ENCODE data around the gene LRRC4C. TPM values are rescaled to one million over a fixed set of nuclear protein-coding genes. Genes with fewer than 3 reads are reported as not detected.

LRRC4C gene
- total RNA-seq, 2 experiments from 2014 or later: not detected

DNA sequence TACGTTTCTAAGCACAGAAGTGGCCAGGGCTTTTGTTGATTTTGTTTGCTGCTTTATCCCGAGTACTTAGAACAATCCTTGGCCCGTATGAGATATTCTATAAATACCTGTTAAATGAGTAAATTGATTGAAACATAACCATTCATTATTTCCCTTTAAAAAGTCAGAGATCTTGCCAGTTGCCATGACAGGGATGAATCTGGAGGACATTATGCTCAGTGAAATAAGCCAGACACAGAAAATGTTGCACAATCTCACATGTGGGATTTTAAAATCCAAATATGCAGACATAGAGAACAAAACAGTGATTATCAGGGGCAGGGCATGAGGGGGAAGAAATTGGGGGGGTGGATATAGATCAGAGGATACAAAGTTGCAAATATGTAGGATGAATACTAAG is 1240.1 kb downstream of the LRRC4C start:
- H3K4me3 ChIP-seq (ENCODE audit: low read length): no peak overlapping the region
- H3K9me3 ChIP-seq (ENCODE audit: control insufficient read depth in 1 of 2, insufficient read depth in 1 of 2, low read length in 2 of 2): no peaks in the 10 kb centered on the region
- POLR2A ChIA-PET: no interaction called here
- H3K4me3 Mint-ChIP-seq: no peak overlapping the region
- H3K36me3 Mint-ChIP-seq (ENCODE audit: low read depth): no peaks in the 10 kb centered on the region
- H3K4me1 ChIP-seq (ENCODE audit: insufficient read depth, low read length): no peaks in the 10 kb centered on the region
- H3K27ac ChIP-seq (ENCODE audit: low read depth in 1 of 2, low read length in 2 of 2): no peak overlapping the region
- intact Hi-C loops (cut with DNase I, micrococcal nuclease): no loop called here
- no peak for ATAC-seq (ENCODE audit: poor library complexity)
- H3K27me3 Mint-ChIP-seq: no peaks in the 10 kb centered on the region
- CTCF ChIA-PET: no interaction called here
- no peak for DNase-seq
- no peak overlapping the region for H3K27ac Mint-ChIP-seq
- TF ChIP-seq, protein P1, sequence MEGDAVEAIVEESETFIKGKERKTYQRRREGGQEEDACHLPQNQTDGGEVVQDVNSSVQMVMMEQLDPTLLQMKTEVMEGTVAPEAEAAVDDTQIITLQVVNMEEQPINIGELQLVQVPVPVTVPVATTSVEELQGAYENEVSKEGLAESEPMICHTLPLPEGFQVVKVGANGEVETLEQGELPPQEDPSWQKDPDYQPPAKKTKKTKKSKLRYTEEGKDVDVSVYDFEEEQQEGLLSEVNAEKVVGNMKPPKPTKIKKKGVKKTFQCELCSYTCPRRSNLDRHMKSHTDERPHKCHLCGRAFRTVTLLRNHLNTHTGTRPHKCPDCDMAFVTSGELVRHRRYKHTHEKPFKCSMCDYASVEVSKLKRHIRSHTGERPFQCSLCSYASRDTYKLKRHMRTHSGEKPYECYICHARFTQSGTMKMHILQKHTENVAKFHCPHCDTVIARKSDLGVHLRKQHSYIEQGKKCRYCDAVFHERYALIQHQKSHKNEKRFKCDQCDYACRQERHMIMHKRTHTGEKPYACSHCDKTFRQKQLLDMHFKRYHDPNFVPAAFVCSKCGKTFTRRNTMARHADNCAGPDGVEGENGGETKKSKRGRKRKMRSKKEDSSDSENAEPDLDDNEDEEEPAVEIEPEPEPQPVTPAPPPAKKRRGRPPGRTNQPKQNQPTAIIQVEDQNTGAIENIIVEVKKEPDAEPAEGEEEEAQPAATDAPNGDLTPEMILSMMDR (IDR thresholded peaks at IDR 0.05): no peak
- peaks cover 12% of the 10 kb centered on the region for H3K9me3 Mint-ChIP-seq
- no peaks in the 10 kb centered on the region for H3K4me1 Mint-ChIP-seq (ENCODE audit: low read depth)
- H3K27me3 ChIP-seq (ENCODE audit: control insufficient read depth in 1 of 2, insufficient read depth in 2 of 2, low read length in 2 of 2): no peaks in the 10 kb centered on the region
- H3K36me3 ChIP-seq (ENCODE audit: insufficient read depth, low read length): no peaks in the 10 kb centered on the region

DNA sequence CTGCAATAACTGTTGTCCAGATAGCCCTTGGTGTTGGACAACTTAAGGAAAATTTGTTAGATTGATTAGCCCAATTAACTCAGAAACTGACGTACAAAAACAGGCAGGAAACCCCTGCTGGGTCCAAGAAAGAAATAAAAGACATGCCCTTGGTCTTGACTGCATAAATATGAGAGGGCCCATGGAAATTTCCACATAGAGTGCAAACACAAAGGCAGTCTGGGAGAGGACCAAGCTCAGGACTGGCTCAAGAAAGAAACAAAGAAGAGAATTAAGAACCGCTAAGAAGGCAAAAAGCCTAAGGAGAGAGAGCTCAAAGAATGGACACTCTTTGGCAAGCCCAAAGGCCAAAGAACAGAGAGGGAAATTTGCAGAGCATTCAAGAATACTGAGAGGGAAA is 1243.9 kb downstream of the LRRC4C start:
- Histone ChIP-seq H3K4me1 (ENCODE audit: insufficient read depth, low read length) (no peaks in the 10 kb centered on the region), H3K9me3 (ENCODE audit: control insufficient read depth in 1 of 2, insufficient read depth in 1 of 2, low read length in 2 of 2) (no peaks in the 10 kb centered on the region), H3K27me3 (ENCODE audit: control insufficient read depth in 1 of 2, insufficient read depth in 2 of 2, low read length in 2 of 2) (no peaks in the 10 kb centered on the region), H3K36me3 (ENCODE audit: insufficient read depth, low read length) (no peaks in the 10 kb centered on the region), H3K27ac (ENCODE audit: low read depth in 1 of 2, low read length in 2 of 2) (no peak overlapping the region), H3K4me3 (ENCODE audit: low read length) (no peak overlapping the region)
- intact Hi-C loops (cut with DNase I, micrococcal nuclease): no loop called here
- DNase-seq (no peak), ATAC-seq (ENCODE audit: poor library complexity) (no peak)
- Mint-ChIP-seq H3K9me3 (peaks cover 9% of the 10 kb centered on the region), H3K27me3 (no peaks in the 10 kb centered on the region), H3K36me3 (ENCODE audit: low read depth) (no peaks in the 10 kb centered on the region), H3K27ac (no peak overlapping the region), H3K4me1 (ENCODE audit: low read depth) (no peaks in the 10 kb centered on the region), H3K4me3 (no peak overlapping the region)
- ChIA-PET CTCF (no interaction called here), POLR2A (no interaction called here)
- TF ChIP-seq, protein P1 (IDR thresholded peaks at IDR 0.05): no peak

DNA sequence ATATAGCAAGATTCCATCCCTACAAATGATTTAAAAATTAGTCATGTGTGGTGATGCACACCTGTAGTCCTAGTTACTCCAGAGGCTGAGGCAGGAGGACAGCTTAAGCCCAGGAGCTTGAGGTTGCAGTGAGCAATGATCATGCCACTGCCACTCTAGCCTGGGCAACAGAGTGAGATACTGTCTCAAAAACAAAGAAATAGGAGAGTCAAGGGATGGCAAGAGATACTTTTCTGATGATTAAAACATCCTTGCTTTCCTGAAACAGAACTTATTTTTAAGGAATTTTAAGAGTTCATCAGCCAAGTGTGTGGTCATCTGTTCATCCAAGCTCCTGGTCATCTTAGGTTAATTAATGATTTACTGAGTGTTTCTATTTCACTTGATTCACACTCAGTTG is 1252.0 kb downstream of the LRRC4C start:
- Histone ChIP-seq H3K4me1 (ENCODE audit: insufficient read depth, low read length) (no peaks in the 10 kb centered on the region), H3K9me3 (ENCODE audit: control insufficient read depth in 1 of 2, insufficient read depth in 1 of 2, low read length in 2 of 2) (peaks cover 3 to 6% of the 10 kb centered on the region in 2 experiments), H3K27ac (ENCODE audit: low read depth in 1 of 2, low read length in 2 of 2) (no peak overlapping the region), H3K36me3 (ENCODE audit: insufficient read depth, low read length) (no peaks in the 10 kb centered on the region), H3K27me3 (ENCODE audit: control insufficient read depth in 1 of 2, insufficient read depth in 2 of 2, low read length in 2 of 2) (no peaks in the 10 kb centered on the region), H3K4me3 (ENCODE audit: low read length) (no peak overlapping the region)
- POLR2A ChIA-PET: no interaction called here
- ATAC-seq (ENCODE audit: poor library complexity) (no peak), DNase-seq (no peak)
- Mint-ChIP-seq H3K27me3 (no peaks in the 10 kb centered on the region), H3K36me3 (ENCODE audit: low read depth) (no peaks in the 10 kb centered on the region), H3K4me3 (no peak overlapping the region), H3K27ac (no peak overlapping the region), H3K4me1 (ENCODE audit: low read depth) (no peaks in the 10 kb centered on the region), H3K9me3 (peaks cover 11% of the 10 kb centered on the region)
- TF ChIP-seq, protein P1 (IDR thresholded peaks at IDR 0.05): no peak
- CTCF ChIA-PET: no interaction called here
- intact Hi-C loops (cut with DNase I, micrococcal nuclease): no loop called here

Measured in CD4-positive, alpha-beta T cell (primary cell).